Activated CD8-positive, alpha-beta memory T cell treated with anti-CD3 and anti-CD28 coated beads, Interleukin-2, amount 10 ng/mL, durations not matched to agents 7 days and 5 days (primary cell): ENCODE results near the gene KATNB1. TPM values are rescaled to one million over a fixed set of nuclear protein-coding genes. Genes with fewer than 3 reads are reported as not detected.
A peak's percentile ranks its signal among the peaks of the same experiment; 100 is the strongest.

ENCODE experiments used
- ATAC-seq: fragments of 150-1000 bp; cut with Tn5 transposase; one replicate; pipeline ENCODE4 v1.10.0; 2021; ENCODE audit warnings: moderate library complexity
- CTCF ChIA-PET: fragments of 350-600 bp; sonication (Branson Sonifier 250); formaldehyde crosslinking; loops from one replicate; lab custom pipeline; 2021; ENCODE audit warnings: antibody characterized with exemption; lab: Charles Lee
- DNase-seq: peaks from one replicate; pipeline ENCODE4 v3.0.0-alpha.2; 2020
- H3K27ac Mint-ChIP-seq: one replicate; pipeline ENCODE4 v1.8.0; 2021; ENCODE audit warnings: mild to moderate bottlenecking, mixed read lengths
- H3K27me3 Mint-ChIP-seq: one replicate; pipeline ENCODE4 v1.8.0; 2021; ENCODE audit warnings: mixed read lengths
- H3K36me3 Mint-ChIP-seq: one replicate; pipeline ENCODE4 v1.8.0; 2021; ENCODE audit warnings: mild to moderate bottlenecking, mixed read lengths
- H3K4me1 Mint-ChIP-seq: one replicate; pipeline ENCODE4 v1.8.0; 2021; ENCODE audit warnings: mixed read lengths
- H3K4me3 Mint-ChIP-seq: one replicate; pipeline ENCODE4 v1.8.0; 2021; ENCODE audit warnings: mild to moderate bottlenecking, moderate library complexity, mixed read lengths
- H3K9me3 Mint-ChIP-seq: one replicate; pipeline ENCODE4 v1.8.0; 2022; ENCODE audit warnings: low read depth, mixed read lengths
- total RNA-seq, 2 experiments: library from RNA; stranded (reverse); gene quantifications; one replicate each; pipeline ENCODE4 v1.2.3, GENCODE V29; 2021

Gene KATNB1
- total RNA-seq, 2 experiments from 2014 or later: 41.6 to 43.9 TPM

GRCh38 chr16:57798267-57798810 lies 62.8 kb downstream of the KATNB1 start:
- CTCF ChIA-PET: interaction anchor here (1.6 to 4.3 kb wide), 2 partner anchors 12 to 19 kb away, joined by 5 to 29 read pairs; no protein-coding TSS in a partner anchor
- H3K27ac Mint-ChIP-seq: no peak overlapping the region
- ATAC-seq (no peak), DNase-seq (no peak)
- no peaks in the 10 kb centered on the region for H3K36me3 Mint-ChIP-seq
- peaks cover 32% of the 10 kb centered on the region for H3K27me3 Mint-ChIP-seq
- no peak overlapping the region for H3K4me3 Mint-ChIP-seq
- no peaks in the 10 kb centered on the region for H3K9me3 Mint-ChIP-seq
- H3K4me1 Mint-ChIP-seq: peaks cover 26% of the 10 kb centered on the region

- DNase-seq (no peak), ATAC-seq (peak; percentile 7)
- Mint-ChIP-seq H3K4me3 (no peak overlapping the region), H3K36me3 (no peaks in the 10 kb centered on the region), H3K27me3 (peaks cover 38% of the 10 kb centered on the region), H3K27ac (peak overlapping the region; percentile 19), H3K4me1 (peaks cover 26% of the 10 kb centered on the region), H3K9me3 (no peaks in the 10 kb centered on the region)
- CTCF ChIA-PET: interaction anchor here (0.5 to 4.3 kb wide), 5 partner anchors 11 to 134 kb away, joined by 3 to 29 read pairs (median 4); no protein-coding TSS in a partner anchor
Measured at GRCh38 chr16:57798953-57799599, 63.5 kb downstream of the KATNB1 start.

GRCh38 chr16:57799600-57800199 lies 64.1 kb downstream of the KATNB1 start:
- H3K36me3 Mint-ChIP-seq: no peaks in the 10 kb centered on the region
- DNase-seq (no peak), ATAC-seq (no peak)
- no peak overlapping the region for H3K4me3 Mint-ChIP-seq
- peaks cover 43% of the 10 kb centered on the region for H3K27me3 Mint-ChIP-seq
- H3K27ac Mint-ChIP-seq: no peak overlapping the region
- H3K4me1 Mint-ChIP-seq: peaks cover 26% of the 10 kb centered on the region
- CTCF ChIA-PET: interaction anchor here (0.5 to 4.3 kb wide), 5 partner anchors 11 to 135 kb away, joined by 3 to 29 read pairs (median 4); no protein-coding TSS in a partner anchor
- no peaks in the 10 kb centered on the region for H3K9me3 Mint-ChIP-seq

- Mint-ChIP-seq H3K4me3 (no peak overlapping the region), H3K27me3 (peaks cover 48% of the 10 kb centered on the region), H3K9me3 (no peaks in the 10 kb centered on the region), H3K4me1 (peaks cover 26% of the 10 kb centered on the region), H3K36me3 (no peaks in the 10 kb centered on the region), H3K27ac (no peak overlapping the region)
- ATAC-seq (no peak), DNase-seq (no peak)
- CTCF ChIA-PET: interaction anchor here (1.1 to 4.3 kb wide), 4 partner anchors 10 to 99 kb away, joined by 3 to 29 read pairs (median 4); no protein-coding TSS in a partner anchor
Measured at GRCh38 chr16:57800200-57801097, 64.9 kb downstream of the KATNB1 start.

GRCh38 chr16:57801098-57801808 lies 65.7 kb downstream of the KATNB1 start:
- Mint-ChIP-seq H3K4me1 (peaks cover 26% of the 10 kb centered on the region), H3K27ac (no peak overlapping the region), H3K36me3 (no peaks in the 10 kb centered on the region), H3K27me3 (peaks cover 52% of the 10 kb centered on the region), H3K9me3 (no peaks in the 10 kb centered on the region), H3K4me3 (no peak overlapping the region)
- CTCF ChIA-PET: interaction anchor here (1.5 to 4.3 kb wide), 2 partner anchors 9 to 45 kb away, joined by 4 to 29 read pairs; no protein-coding TSS in a partner anchor
- ATAC-seq (no peak), DNase-seq (no peak)

GRCh38 chr16:57801809-57802340 lies 66.3 kb downstream of the KATNB1 start:
- H3K27me3 Mint-ChIP-seq: peaks cover 58% of the 10 kb centered on the region
- H3K4me3 Mint-ChIP-seq: no peak overlapping the region

GRCh38 chr16:57802341-57803133 lies 67.0 kb downstream of the KATNB1 start, which contains the start of gene KIFC3:
TSS of gene KIFC3 (minus strand) at chr16:57802491. CDS start at chr16:57798243, 4,248 bp downstream.
- H3K27ac Mint-ChIP-seq: peak within 1 kb of the TSS; percentile 51
- H3K4me3 Mint-ChIP-seq: peak within 1 kb of the TSS; percentile 69
- peak; percentile 84 for DNase-seq
- CTCF ChIA-PET: interaction anchor here (4.3 kb wide), 1 partner anchor 8 kb away, joined by 29 read pairs; no protein-coding TSS in a partner anchor
- H3K36me3 Mint-ChIP-seq: no peaks in the 10 kb centered on the region
- peaks cover 62% of the 10 kb centered on the region for H3K27me3 Mint-ChIP-seq
- no peaks in the 10 kb centered on the region for H3K9me3 Mint-ChIP-seq
- peaks cover 28% of the 10 kb centered on the region for H3K4me1 Mint-ChIP-seq
- ATAC-seq: peak; percentile 81

More at GRCh38 chr16:57801809-57802340, 66.3 kb downstream of the KATNB1 start:
- CTCF ChIA-PET: interaction anchor here (1.5 to 4.3 kb wide), 2 partner anchors 9 to 45 kb away, joined by 4 to 29 read pairs; no protein-coding TSS in a partner anchor
- Mint-ChIP-seq H3K9me3 (no peaks in the 10 kb centered on the region), H3K4me1 (peaks cover 26% of the 10 kb centered on the region), H3K27ac (no peak overlapping the region), H3K36me3 (no peaks in the 10 kb centered on the region)
- ATAC-seq (no peak), DNase-seq (no peak)

GRCh38 chr16:57803134-57803990 lies 67.8 kb downstream of the KATNB1 start:
- H3K27me3 Mint-ChIP-seq: peaks cover 65% of the 10 kb centered on the region
- peak overlapping the region; percentile 69 for H3K4me3 Mint-ChIP-seq
- no peaks in the 10 kb centered on the region for H3K36me3 Mint-ChIP-seq
- DNase-seq (no peak), ATAC-seq (no peak)
- H3K4me1 Mint-ChIP-seq: peaks cover 33% of the 10 kb centered on the region
- no peaks in the 10 kb centered on the region for H3K9me3 Mint-ChIP-seq
- CTCF ChIA-PET: interaction anchor here (0.7 to 1.4 kb wide), 3 partner anchors 8 to 71 kb away, joined by 3 to 5 read pairs (median 3); no protein-coding TSS in a partner anchor
- peak overlapping the region; percentile 51 for H3K27ac Mint-ChIP-seq

- Mint-ChIP-seq H3K4me1 (peaks cover 30% of the 10 kb centered on the region), H3K27ac (no peak overlapping the region), H3K9me3 (no peaks in the 10 kb centered on the region), H3K27me3 (peaks cover 66% of the 10 kb centered on the region), H3K4me3 (no peak overlapping the region), H3K36me3 (no peaks in the 10 kb centered on the region)
- DNase-seq (no peak), ATAC-seq (no peak)
- CTCF ChIA-PET: interaction anchor here (0.7 to 1.4 kb wide), 3 partner anchors 9 to 70 kb away, joined by 3 to 5 read pairs (median 3); no protein-coding TSS in a partner anchor
Measured at GRCh38 chr16:57804111-57804837, 68.7 kb downstream of the KATNB1 start.

- Mint-ChIP-seq H3K9me3 (no peaks in the 10 kb centered on the region), H3K36me3 (no peaks in the 10 kb centered on the region), H3K4me3 (no peak overlapping the region), H3K4me1 (peaks cover 31% of the 10 kb centered on the region), H3K27me3 (peaks cover 61% of the 10 kb centered on the region), H3K27ac (no peak overlapping the region)
- ATAC-seq: no peak
- DNase-seq: no peak
- CTCF ChIA-PET: interaction anchor here (1.4 kb wide), 1 partner anchor 48 kb away, joined by 3 read pairs; no protein-coding TSS in a partner anchor
Measured at GRCh38 chr16:57805176-57805575, 69.6 kb downstream of the KATNB1 start.
